Measurements from ENCODE around the gene CENPL. TPM values are rescaled to one million over a fixed set of nuclear protein-coding genes. Genes with fewer than 3 reads are reported as not detected.
"Not testable (repeated sequence)": the region's sequence is repeated elsewhere in the genome, so short reads cannot be mapped to it uniquely, and the experiment has no call there.

CENPL gene
- total RNA-seq, 1 donor from 2014 or later = 7.9 TPM

GRCh38 chr1:173857363-173857917 is 32.8 kb upstream of the CENPL start:
- DNase-seq (ENCODE audit: low read depth) = no peak

- DNase-seq (ENCODE audit: low read depth) = no peak
These were observed 32.2 kb upstream of the CENPL start for GRCh38 chr1:173856903-173857302.

- no peak for DNase-seq (ENCODE audit: low read depth)
These were observed 31.3 kb upstream of the CENPL start for GRCh38 chr1:173856014-173856413.

GRCh38 chr1:173853074-173853473 is 28.4 kb upstream of the CENPL start:
- DNase-seq (ENCODE audit: low read depth) = no peak

GRCh38 chr1:173852105-173852504 is 27.4 kb upstream of the CENPL start:
- no peak for DNase-seq (ENCODE audit: low read depth)

- DNase-seq (ENCODE audit: low read depth) = no peak
These were observed 8.1 kb upstream of the CENPL start for GRCh38 chr1:173832748-173833147.

GRCh38 chr1:173827611-173828010 is 2.9 kb upstream of the CENPL start:
- no peak for DNase-seq (ENCODE audit: low read depth)

- no peak for DNase-seq (ENCODE audit: low read depth)
These were observed 835 bp downstream of the CENPL start for GRCh38 chr1:173823781-173824314.

GRCh38 chr1:173821680-173822079 is 3.0 kb downstream of the CENPL start:
- no peak for DNase-seq (ENCODE audit: low read depth)

- no peak for DNase-seq (ENCODE audit: low read depth)
These were observed 6.2 kb downstream of the CENPL start for GRCh38 chr1:173818459-173818858.

GRCh38 chr1:173813654-173814053 is 11.0 kb downstream of the CENPL start:
- DNase-seq (ENCODE audit: low read depth) = not testable (repeated sequence)

- no peak for DNase-seq (ENCODE audit: low read depth)
These were observed 21.7 kb downstream of the CENPL start for GRCh38 chr1:173802961-173803360.

- DNase-seq (ENCODE audit: low read depth) = not testable (repeated sequence)
These were observed 24.7 kb downstream of the CENPL start for GRCh38 chr1:173799995-173800394.

- DNase-seq (ENCODE audit: low read depth) = no peak
These were observed 26.6 kb downstream of the CENPL start for GRCh38 chr1:173798078-173798477.

- no peak for DNase-seq (ENCODE audit: low read depth)
These were observed 34.8 kb downstream of the CENPL start for GRCh38 chr1:173789841-173790240.

- no peak for DNase-seq (ENCODE audit: low read depth)
These were observed 39.7 kb downstream of the CENPL start for GRCh38 chr1:173784997-173785396.

- no peak for DNase-seq (ENCODE audit: low read depth)
These were observed 44.7 kb downstream of the CENPL start for GRCh38 chr1:173779936-173780335.

- no peak for DNase-seq (ENCODE audit: low read depth)
These were observed 49.0 kb downstream of the CENPL start for GRCh38 chr1:173775578-173776226.

GRCh38 chr1:173771560-173771959 is 53.1 kb downstream of the CENPL start:
- no peak for DNase-seq (ENCODE audit: low read depth)

GRCh38 chr1:173770330-173770729 is 54.4 kb downstream of the CENPL start:
- not testable (repeated sequence) for DNase-seq (ENCODE audit: low read depth)

- DNase-seq (ENCODE audit: low read depth) = no peak
These were observed 55.9 kb downstream of the CENPL start for GRCh38 chr1:173768827-173769226.

- DNase-seq (ENCODE audit: low read depth) = no peak
These were observed 56.5 kb downstream of the CENPL start for GRCh38 chr1:173768206-173768605.

GRCh38 chr1:173764331-173764730 is 60.4 kb downstream of the CENPL start:
- DNase-seq (ENCODE audit: low read depth) = not testable (repeated sequence)
